Endothelial cell of umbilical vein (primary cell): Measurements from ENCODE around the gene CTXND1. TPM values are rescaled to one million over a fixed set of nuclear protein-coding genes. Genes with fewer than 3 reads are reported as not detected.

ENCODE experiments used
- BruUV-seq: library from RNA; stranded (reverse); fragments of 400-500 nt; replicated peaks from 2 replicates; lab custom pipeline; 2021; lab: Mats Ljungman, UMichigan
- CTCF ChIA-PET: fragments of 300-600, 350-600 bp; sonication (Branson Sonifier 250); formaldehyde crosslinking; loops from one replicate; lab custom pipeline; 2021; ENCODE audit warnings: antibody characterized with exemption, inconsistent platforms; lab: Charles Lee
- POLR2A ChIA-PET: fragments of 300-600, 350-600 bp; sonication (Branson Sonifier 250); formaldehyde crosslinking; loops from one replicate; lab custom pipeline; 2021; ENCODE audit warnings: antibody characterized with exemption, inconsistent platforms; lab: Charles Lee
- DNase-seq: peaks from one replicate; pipeline ENCODE4 v3.0.0-alpha.2; 2011; ENCODE audit warnings: low read depth, low spot score
- FAIRE-seq: peaks from 2 replicates; lab custom pipeline; 2011; peaks lifted over from hg19 to GRCh38; lab: Jason Lieb, UNC
- H2AFZ ChIP-seq: 2 replicates; pipeline ENCODE4 v1.6.0; 2012; ENCODE audit warnings: low read depth, low read length, control low read depth, inconsistent platforms
- H3K27ac ChIP-seq: 2 replicates; pipeline ENCODE4 v1.5.1; 2011; ENCODE audit warnings: low read depth, mild to moderate bottlenecking, control low read depth, low read length, moderate library complexity; ENCODE audit not compliant: insufficient read depth
- H3K27me3 ChIP-seq, 2 experiments: 2 replicates each; pipeline versions ENCODE4 v1.6.0 to v1.6.1; 2011; ENCODE audit warnings: low read length in 2 of 2, mixed read lengths in 1 of 2; ENCODE audit not compliant: control insufficient read depth in 2 of 2, insufficient read depth in 2 of 2
- H3K36me3 ChIP-seq, 2 experiments: 2 replicates in 1 of 2; 3 replicates in 1 of 2; pipeline ENCODE4 v1.5.1; 2011; ENCODE audit warnings: low read length in 2 of 2, mild to moderate bottlenecking in 1 of 2, moderate library complexity in 1 of 2; ENCODE audit not compliant: control insufficient read depth in 2 of 2, insufficient read depth in 2 of 2; ENCODE audit errors: extremely low read depth in 1 of 2
- H3K4me1 ChIP-seq: 3 replicates; pipeline ENCODE4 v1.5.1; 2011; ENCODE audit warnings: mild to moderate bottlenecking, low read length; ENCODE audit not compliant: control insufficient read depth, insufficient read depth; ENCODE audit errors: extremely low read depth
- H3K4me2 ChIP-seq: 2 replicates; pipeline ENCODE4 v1.6.1; 2011; ENCODE audit warnings: low read length, control low read depth, mixed read lengths; ENCODE audit not compliant: insufficient read depth
- H3K4me3 ChIP-seq, 3 experiments: fragments of 200-600 bp in 1 of 3; sonication (generic), shearing (Covaris generic) in 1 of 3; replicated peaks in 1 of 3; 2 replicates each; pipeline ENCODE4 v1.5.1; 2011 to 2016; ENCODE audit warnings: control low read depth in 3 of 3, low read length in 3 of 3, mild to moderate bottlenecking in 2 of 3, inconsistent platforms in 1 of 3, low read depth in 1 of 3, moderate library complexity in 1 of 3; ENCODE audit not compliant: insufficient read depth in 1 of 3
- H3K79me2 ChIP-seq: 2 replicates; pipeline ENCODE4 v1.6.0; 2012; ENCODE audit warnings: low read length, inconsistent platforms; ENCODE audit not compliant: control insufficient read depth, insufficient read depth
- H3K9ac ChIP-seq: replicated peaks from 2 replicates; pipeline ENCODE3; 2011; ENCODE audit warnings: low read length, control low read depth; ENCODE audit not compliant: insufficient read depth; ENCODE audit errors: extremely low read depth
- H3K9me1 ChIP-seq: replicated peaks from 3 replicates; pipeline ENCODE4 v1.6.0; 2011; ENCODE audit warnings: mild to moderate bottlenecking, low read length; ENCODE audit not compliant: control insufficient read depth, insufficient read depth; ENCODE audit errors: extremely low read depth
- H3K9me3 ChIP-seq: replicated peaks from 2 replicates; pipeline ENCODE4 v1.5.1; 2012; ENCODE audit warnings: low read length, inconsistent platforms; ENCODE audit not compliant: control insufficient read depth, insufficient read depth
- H4K20me1 ChIP-seq: replicated peaks from 2 replicates; pipeline ENCODE3; 2011; ENCODE audit warnings: mild to moderate bottlenecking, low read length; ENCODE audit not compliant: control insufficient read depth, insufficient read depth; ENCODE audit errors: extremely low read depth
- EZH2 ChIP-seq: IDR thresholded peaks from 2 replicates; pipeline ENCODE4 v1.6.1; 2012; ENCODE audit warnings: borderline replicate concordance, low read depth, mild to moderate bottlenecking, moderate library complexity, low read length, inconsistent platforms; ENCODE audit not compliant: severe bottlenecking
- FOS ChIP-seq: IDR thresholded peaks from 2 replicates; pipeline ENCODE4 v1.6.1; 2011; ENCODE audit warnings: mild to moderate bottlenecking, low read length, moderate library complexity, borderline replicate concordance; ENCODE audit not compliant: insufficient read depth
- GATA2 ChIP-seq: IDR thresholded peaks from 2 replicates; pipeline ENCODE4 v1.7.0; 2011; ENCODE audit warnings: low read depth, mild to moderate bottlenecking, moderate library complexity, mixed read lengths, low read length; ENCODE audit not compliant: insufficient read length, insufficient read depth
- JUN ChIP-seq: IDR thresholded peaks from 2 replicates; pipeline ENCODE4 v1.6.1; 2011; ENCODE audit warnings: borderline replicate concordance, low read depth; ENCODE audit not compliant: insufficient read length, insufficient read depth
- MYC ChIP-seq: IDR thresholded peaks from one replicate; pipeline ENCODE4 v1.6.1; 2011; ENCODE audit warnings: mild to moderate bottlenecking, low read depth, low read length
- POLR2A ChIP-seq: IDR thresholded peaks from 2 replicates; pipeline ENCODE4 v1.6.1; 2012; ENCODE audit warnings: low read depth, mild to moderate bottlenecking, control low read depth, low read length
- POLR2AphosphoS5 ChIP-seq: IDR thresholded peaks from 2 replicates; pipeline ENCODE4 v1.6.1; 2012; ENCODE audit warnings: low read depth, mild to moderate bottlenecking, control low read depth, low read length, moderate library complexity; ENCODE audit not compliant: insufficient read depth
- dilution Hi-C: fragments of 300-500 bp; cut with MboI; formaldehyde crosslinking; loops from one replicate; pipeline ENCODE4 v1.15.0; 2019; ENCODE audit warnings: low sequenced_read_pairs; ENCODE audit not compliant: extremely low pct_ligation_motif_present
- intact Hi-C: fragments of 100-400 bp; cut with micrococcal nuclease; formaldehyde crosslinking; loops from one replicate; pipeline ENCODE4 v1.10.0; 2022
- polyA plus RNA-seq, 4 experiments: library from polyadenylated mRNA; depleted of rRNA in 3 of 4; stranded (reverse) in 3 of 4; unstranded in 1 of 4; fragments of >200 nt; gene quantifications; 2 replicates each; pipeline versions ENCODE4 v1.2.1 to v1.2.3, GENCODE V29; 2011 to 2012; ENCODE audit warnings: missing spikeins in 1 of 4
- total RNA-seq: library from RNA; stranded (reverse); gene quantifications from 2 replicates; pipeline ENCODE4 v1.2.3, GENCODE V29; 2021
- TF ChIP-seq, protein P1 (sequence below): IDR thresholded peaks from 2 replicates; pipeline ENCODE4 v1.6.1; 2011; ENCODE audit not compliant: insufficient read depth, insufficient read length
- TF ChIP-seq, protein P2 (sequence below), 2 donors: IDR thresholded peaks; 1 replicate in 1 of 2; 2 replicates in 1 of 2; pipeline ENCODE4 v1.5.1; 2011; ENCODE audit warnings: low read length in 2 of 2, mild to moderate bottlenecking in 2 of 2, moderate library complexity in 2 of 2, control low read depth in 1 of 2, inconsistent platforms in 1 of 2, low read depth in 1 of 2; ENCODE audit not compliant: insufficient read depth in 1 of 2; ENCODE audit errors: extremely low read depth in 1 of 2

The CTXND1 gene
- total and polyA plus RNA-seq, 2 donors (not counting 3 experiments of a cell fraction or from before 2014, with no cell fraction given): not detected

GRCh38 chr15:80234883-80235282, 17.1 kb downstream of the CTXND1 start:
- peak; percentile 27 for DNase-seq
- no peak overlapping the region for H2AFZ ChIP-seq
- dilution Hi-C loops: no loop called here

GRCh38 chr15:80233581-80233980, 18.4 kb downstream of the CTXND1 start:
- H3K27me3 ChIP-seq: peaks cover 2% of the 10 kb centered on the region in 2 experiments
- intact Hi-C loops (no loop called here), dilution Hi-C loops (no loop called here)
- no TSS peak for BruUV-seq
- no peak overlapping the region for H3K4me3 ChIP-seq
- no peak overlapping the region for H3K27ac ChIP-seq
- no peaks in the 10 kb centered on the region for H4K20me1 ChIP-seq
- CTCF ChIA-PET: interaction anchor here (1.6 kb wide), 1 partner anchor 894 kb away, joined by 7 read pairs; no protein-coding TSS in a partner anchor
- no peak for DNase-seq
- no peak overlapping the region for H3K9ac ChIP-seq
- TF ChIP-seq, protein P1, sequence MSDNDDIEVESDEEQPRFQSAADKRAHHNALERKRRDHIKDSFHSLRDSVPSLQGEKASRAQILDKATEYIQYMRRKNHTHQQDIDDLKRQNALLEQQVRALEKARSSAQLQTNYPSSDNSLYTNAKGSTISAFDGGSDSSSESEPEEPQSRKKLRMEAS: no peak
- TF ChIP-seq EZH2 (no peak), FOS (no peak), POLR2AphosphoS5 (no peak), GATA2 (no peak), MYC (no peak), JUN (no peak), POLR2A (no peak)
- TF ChIP-seq, protein P2, sequence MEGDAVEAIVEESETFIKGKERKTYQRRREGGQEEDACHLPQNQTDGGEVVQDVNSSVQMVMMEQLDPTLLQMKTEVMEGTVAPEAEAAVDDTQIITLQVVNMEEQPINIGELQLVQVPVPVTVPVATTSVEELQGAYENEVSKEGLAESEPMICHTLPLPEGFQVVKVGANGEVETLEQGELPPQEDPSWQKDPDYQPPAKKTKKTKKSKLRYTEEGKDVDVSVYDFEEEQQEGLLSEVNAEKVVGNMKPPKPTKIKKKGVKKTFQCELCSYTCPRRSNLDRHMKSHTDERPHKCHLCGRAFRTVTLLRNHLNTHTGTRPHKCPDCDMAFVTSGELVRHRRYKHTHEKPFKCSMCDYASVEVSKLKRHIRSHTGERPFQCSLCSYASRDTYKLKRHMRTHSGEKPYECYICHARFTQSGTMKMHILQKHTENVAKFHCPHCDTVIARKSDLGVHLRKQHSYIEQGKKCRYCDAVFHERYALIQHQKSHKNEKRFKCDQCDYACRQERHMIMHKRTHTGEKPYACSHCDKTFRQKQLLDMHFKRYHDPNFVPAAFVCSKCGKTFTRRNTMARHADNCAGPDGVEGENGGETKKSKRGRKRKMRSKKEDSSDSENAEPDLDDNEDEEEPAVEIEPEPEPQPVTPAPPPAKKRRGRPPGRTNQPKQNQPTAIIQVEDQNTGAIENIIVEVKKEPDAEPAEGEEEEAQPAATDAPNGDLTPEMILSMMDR (IDR thresholded peaks at IDR 0.05; ENCODE audit: extremely low read depth in 1 of 2, insufficient read depth in 1 of 2, low read depth in 1 of 2, low read length in 2 of 2): no peak
- no peaks in the 10 kb centered on the region for H3K36me3 ChIP-seq
- no peaks in the 10 kb centered on the region for H3K9me3 ChIP-seq
- no peaks in the 10 kb centered on the region for H3K9me1 ChIP-seq
- POLR2A ChIA-PET: interaction anchor here (0.6 kb wide), 1 partner anchor 323 kb away, joined by 3 read pairs; no protein-coding TSS in a partner anchor
- FAIRE-seq: no peak
- H3K4me1 ChIP-seq: no peaks in the 10 kb centered on the region
- no peaks in the 10 kb centered on the region for H3K79me2 ChIP-seq
- H2AFZ ChIP-seq: no peak overlapping the region
- H3K4me2 ChIP-seq: no peak overlapping the region

More at GRCh38 chr15:80234883-80235282, 17.1 kb downstream of the CTXND1 start:
- no peak overlapping the region for H3K27ac ChIP-seq
- no peak overlapping the region for H3K9ac ChIP-seq
- no peaks in the 10 kb centered on the region for H3K79me2 ChIP-seq
- FAIRE-seq: peak; percentile 82
- no peaks in the 10 kb centered on the region for H3K9me1 ChIP-seq
- ChIA-PET POLR2A (interaction anchor here (0.7 kb wide), 1 partner anchor 376 kb away, joined by 5 read pairs; no protein-coding TSS in a partner anchor), CTCF (interaction anchor here (0.9 to 1.6 kb wide), 5 partner anchors 17 to 895 kb away, joined by 3 to 7 read pairs (median 4); no protein-coding TSS in a partner anchor)
- no peak overlapping the region for H3K4me2 ChIP-seq
- no TSS peak for BruUV-seq
- no peak for TF ChIP-seq MYC
- TF ChIP-seq, protein P2 (IDR thresholded peaks at IDR 0.05; ENCODE audit: extremely low read depth in 1 of 2, insufficient read depth in 1 of 2, low read depth in 1 of 2, low read length in 2 of 2): peak; percentile 54 to 65
- H3K4me1 ChIP-seq: no peaks in the 10 kb centered on the region
- H3K4me3 ChIP-seq: no peak overlapping the region
- no peaks in the 10 kb centered on the region for H3K9me3 ChIP-seq
- H3K27me3 ChIP-seq: peaks cover 2% of the 10 kb centered on the region in 2 experiments
- H3K36me3 ChIP-seq: no peaks in the 10 kb centered on the region
- no peaks in the 10 kb centered on the region for H4K20me1 ChIP-seq
- intact Hi-C loops: loop anchor here (1.0 kb wide), 1 partner anchor 176 kb away; the partner anchor contains the start of gene ZFAND6
